ENCODE results near the gene KMT2D. TPM values are rescaled to one million over a fixed set of nuclear protein-coding genes. Genes with fewer than 3 reads are reported as not detected.
A peak's percentile ranks its signal among the peaks of the same experiment; 100 is the strongest.

Gene KMT2D
- total RNA-seq, 1 donor from 2014 or later: 86.9 TPM

DNA sequence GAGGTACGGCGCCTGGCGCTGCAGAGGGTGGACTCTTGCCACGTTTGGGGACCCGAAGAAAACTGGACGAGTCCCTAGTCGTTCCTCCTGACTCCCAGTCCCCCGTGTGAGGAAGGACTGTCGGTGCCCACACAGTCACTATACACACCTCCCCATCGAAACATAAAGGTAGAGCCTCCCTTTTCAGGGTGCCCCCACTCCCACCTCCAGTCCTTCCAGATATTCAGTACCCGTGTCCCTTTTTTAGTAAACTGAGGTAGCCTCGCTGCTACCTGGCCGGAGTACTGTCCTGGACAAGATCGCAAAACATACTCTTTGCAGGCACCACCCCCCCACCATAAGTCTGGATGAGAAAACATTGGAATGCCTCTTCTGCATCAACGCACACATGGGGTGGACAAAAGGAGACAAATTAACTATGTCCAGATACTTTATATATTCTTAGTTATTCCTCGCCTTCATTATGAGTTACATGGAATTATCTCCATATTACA, 610 bp upstream of the KMT2D start:
- H2AFZ ChIP-seq (ENCODE audit: low read depth, low read length): peak overlapping the region; percentile 89
- H3K4me1 ChIP-seq (ENCODE audit: insufficient read depth, low read length): peaks cover 32% of the 10 kb centered on the region
- H3K36me3 ChIP-seq (ENCODE audit: insufficient read depth, low read length): no peaks in the 10 kb centered on the region
- H3K27ac Mint-ChIP-seq (ENCODE audit: unreplicated experiment): peak overlapping the region; percentile 97
- H3K27ac ChIP-seq (ENCODE audit: low read depth, low read length): peak overlapping the region; percentile 98
- peak overlapping the region; percentile 96 for H3K4me3 Mint-ChIP-seq (ENCODE audit: unreplicated experiment)
- H3K9ac ChIP-seq (ENCODE audit: low read length): peak overlapping the region; percentile 97
- H3K4me1 Mint-ChIP-seq (ENCODE audit: low read depth, unreplicated experiment): peaks cover 20% of the 10 kb centered on the region
- no peak for DNase-seq (ENCODE audit: low read depth)
- H3K27me3 ChIP-seq (ENCODE audit: insufficient read depth, low read length): no peaks in the 10 kb centered on the region
- H3K4me3 ChIP-seq (ENCODE audit: insufficient read depth, low read depth, low read length): peak overlapping the region; percentile 92
- TF ChIP-seq, protein P1, sequence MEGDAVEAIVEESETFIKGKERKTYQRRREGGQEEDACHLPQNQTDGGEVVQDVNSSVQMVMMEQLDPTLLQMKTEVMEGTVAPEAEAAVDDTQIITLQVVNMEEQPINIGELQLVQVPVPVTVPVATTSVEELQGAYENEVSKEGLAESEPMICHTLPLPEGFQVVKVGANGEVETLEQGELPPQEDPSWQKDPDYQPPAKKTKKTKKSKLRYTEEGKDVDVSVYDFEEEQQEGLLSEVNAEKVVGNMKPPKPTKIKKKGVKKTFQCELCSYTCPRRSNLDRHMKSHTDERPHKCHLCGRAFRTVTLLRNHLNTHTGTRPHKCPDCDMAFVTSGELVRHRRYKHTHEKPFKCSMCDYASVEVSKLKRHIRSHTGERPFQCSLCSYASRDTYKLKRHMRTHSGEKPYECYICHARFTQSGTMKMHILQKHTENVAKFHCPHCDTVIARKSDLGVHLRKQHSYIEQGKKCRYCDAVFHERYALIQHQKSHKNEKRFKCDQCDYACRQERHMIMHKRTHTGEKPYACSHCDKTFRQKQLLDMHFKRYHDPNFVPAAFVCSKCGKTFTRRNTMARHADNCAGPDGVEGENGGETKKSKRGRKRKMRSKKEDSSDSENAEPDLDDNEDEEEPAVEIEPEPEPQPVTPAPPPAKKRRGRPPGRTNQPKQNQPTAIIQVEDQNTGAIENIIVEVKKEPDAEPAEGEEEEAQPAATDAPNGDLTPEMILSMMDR (IDR thresholded peaks at IDR 0.05; ENCODE audit: insufficient read depth, low read depth, low read length): no peak
- no peak for TF ChIP-seq EZH2 (IDR thresholded peaks at IDR 0.05; ENCODE audit: insufficient read depth, low read length)
- peak overlapping the region; percentile 99 for H3K4me2 ChIP-seq (ENCODE audit: low read length)
- H3K9me3 Mint-ChIP-seq (ENCODE audit: unreplicated experiment): no peaks in the 10 kb centered on the region
- H3K27me3 Mint-ChIP-seq (ENCODE audit: low read depth, unreplicated experiment): no peaks in the 10 kb centered on the region
- FAIRE-seq: no peak
- H3K79me2 ChIP-seq (ENCODE audit: insufficient read depth, low read length): peaks cover 52% of the 10 kb centered on the region
- peaks cover 5% of the 10 kb centered on the region for H3K36me3 Mint-ChIP-seq (ENCODE audit: low read depth, unreplicated experiment)
- peaks cover 35% of the 10 kb centered on the region for H4K20me1 ChIP-seq (ENCODE audit: insufficient read depth, low read length)
- H3K9me3 ChIP-seq (ENCODE audit: insufficient read depth, low read depth, low read length): no peaks in the 10 kb centered on the region

DNA sequence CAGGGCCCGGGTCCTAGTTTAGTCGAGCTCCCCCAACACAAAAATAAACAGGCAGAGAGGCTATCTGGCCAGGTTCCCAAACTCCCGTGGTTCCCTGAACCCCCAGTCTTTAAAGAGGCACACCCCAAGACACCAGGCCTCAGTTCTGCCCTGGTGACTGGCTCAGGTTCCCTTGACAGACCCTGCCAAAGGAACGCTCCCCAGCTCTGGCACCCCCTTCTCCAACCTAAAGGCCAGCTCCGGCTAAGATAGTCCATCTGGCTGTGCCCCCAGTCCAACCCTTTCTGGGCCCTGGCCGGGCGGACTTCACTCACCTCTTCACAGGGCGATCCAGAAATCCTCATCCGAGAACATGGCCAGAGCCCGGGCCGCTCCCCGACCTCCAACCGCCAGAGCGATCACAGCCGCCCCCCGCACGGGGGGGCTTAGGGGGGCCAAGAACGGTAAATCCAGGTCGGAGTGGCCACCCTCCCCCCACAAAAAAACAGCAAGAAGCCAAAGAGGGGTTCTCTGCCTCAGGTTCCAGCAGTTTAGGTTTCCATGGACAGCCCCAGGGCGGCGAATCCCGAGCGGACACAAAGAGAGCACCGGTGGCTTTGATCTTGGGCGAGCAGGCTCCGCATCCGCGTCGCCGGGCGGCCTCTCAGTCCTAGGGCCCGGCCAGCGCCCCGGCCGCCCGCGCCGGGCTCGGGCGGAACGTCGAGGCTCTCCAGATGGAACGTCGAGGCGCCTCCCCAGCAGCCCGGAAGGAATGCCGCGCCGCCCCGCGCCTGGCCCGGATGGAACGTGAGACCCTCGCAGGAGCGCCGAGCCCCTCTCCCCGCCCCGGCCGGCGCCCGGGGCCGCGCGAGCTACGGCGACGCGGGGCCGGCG, 1.1 kb downstream of the KMT2D start:
- peak overlapping the region; percentile 92 for H3K4me3 ChIP-seq (ENCODE audit: insufficient read depth, low read depth, low read length)
- Mint-ChIP-seq H3K4me3 (ENCODE audit: unreplicated experiment) (peak overlapping the region; percentile 98), H3K27me3 (ENCODE audit: low read depth, unreplicated experiment) (no peaks in the 10 kb centered on the region), H3K9me3 (ENCODE audit: unreplicated experiment) (no peaks in the 10 kb centered on the region), H3K36me3 (ENCODE audit: low read depth, unreplicated experiment) (peaks cover 14% of the 10 kb centered on the region), H3K4me1 (ENCODE audit: low read depth, unreplicated experiment) (peaks cover 35% of the 10 kb centered on the region), H3K27ac (ENCODE audit: unreplicated experiment) (peak overlapping the region; percentile 94)
- H3K9me3 ChIP-seq (ENCODE audit: insufficient read depth, low read depth, low read length): no peaks in the 10 kb centered on the region
- no peak for FAIRE-seq
- H3K9ac ChIP-seq (ENCODE audit: low read length): peak overlapping the region; percentile 97
- peak; percentile 7 for DNase-seq (ENCODE audit: low read depth)
- no peak overlapping the region for H2AFZ ChIP-seq (ENCODE audit: low read depth, low read length)
- H3K4me2 ChIP-seq (ENCODE audit: low read length): peak overlapping the region; percentile 99
- no peaks in the 10 kb centered on the region for H3K27me3 ChIP-seq (ENCODE audit: insufficient read depth, low read length)
- peaks cover 68% of the 10 kb centered on the region for H3K79me2 ChIP-seq (ENCODE audit: insufficient read depth, low read length)
- peak overlapping the region; percentile 98 for H3K27ac ChIP-seq (ENCODE audit: low read depth, low read length)
- peaks cover 41% of the 10 kb centered on the region for H3K4me1 ChIP-seq (ENCODE audit: insufficient read depth, low read length)
- peaks cover 52% of the 10 kb centered on the region for H4K20me1 ChIP-seq (ENCODE audit: insufficient read depth, low read length)
- peaks cover 7% of the 10 kb centered on the region for H3K36me3 ChIP-seq (ENCODE audit: insufficient read depth, low read length)
- TF ChIP-seq EZH2 (IDR thresholded peaks at IDR 0.05; ENCODE audit: insufficient read depth, low read length): no peak
- TF ChIP-seq, protein P1 (IDR thresholded peaks at IDR 0.05; ENCODE audit: insufficient read depth, low read depth, low read length): no peak

DNA sequence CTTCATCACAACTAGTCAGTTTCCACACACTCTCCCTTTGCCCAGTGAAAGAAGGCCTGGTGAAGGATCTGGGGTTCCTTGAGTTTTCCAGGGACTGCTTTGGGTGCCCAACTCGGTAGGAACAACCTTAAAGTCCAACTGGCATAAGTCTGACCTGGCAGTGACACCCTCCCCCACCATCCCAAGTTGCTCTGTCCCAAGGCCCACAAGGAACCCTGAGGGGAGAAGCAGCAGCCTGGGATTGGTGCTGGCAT, 1.6 kb downstream of the KMT2D start:
- peaks cover 74% of the 10 kb centered on the region for H3K79me2 ChIP-seq (ENCODE audit: insufficient read depth, low read length)
- peak overlapping the region; percentile 99 for H3K4me2 ChIP-seq (ENCODE audit: low read length)
- no peaks in the 10 kb centered on the region for H3K9me3 Mint-ChIP-seq (ENCODE audit: unreplicated experiment)
- peaks cover 33% of the 10 kb centered on the region for H3K4me1 Mint-ChIP-seq (ENCODE audit: low read depth, unreplicated experiment)
- H3K36me3 Mint-ChIP-seq (ENCODE audit: low read depth, unreplicated experiment): peaks cover 14% of the 10 kb centered on the region
- peaks cover 12% of the 10 kb centered on the region for H3K36me3 ChIP-seq (ENCODE audit: insufficient read depth, low read length)
- DNase-seq (ENCODE audit: low read depth): no peak
- H3K4me3 ChIP-seq (ENCODE audit: insufficient read depth, low read depth, low read length): peak overlapping the region; percentile 92
- no peaks in the 10 kb centered on the region for H3K9me3 ChIP-seq (ENCODE audit: insufficient read depth, low read depth, low read length)
- FAIRE-seq: no peak
- H4K20me1 ChIP-seq (ENCODE audit: insufficient read depth, low read length): peaks cover 58% of the 10 kb centered on the region
- H3K4me1 ChIP-seq (ENCODE audit: insufficient read depth, low read length): peaks cover 41% of the 10 kb centered on the region
- TF ChIP-seq, protein P1 (IDR thresholded peaks at IDR 0.05; ENCODE audit: insufficient read depth, low read depth, low read length): no peak
- no peak for TF ChIP-seq EZH2 (IDR thresholded peaks at IDR 0.05; ENCODE audit: insufficient read depth, low read length)
- H2AFZ ChIP-seq (ENCODE audit: low read depth, low read length): no peak overlapping the region
- H3K27ac Mint-ChIP-seq (ENCODE audit: unreplicated experiment): peak overlapping the region; percentile 94
- H3K27me3 Mint-ChIP-seq (ENCODE audit: low read depth, unreplicated experiment): no peaks in the 10 kb centered on the region
- H3K27me3 ChIP-seq (ENCODE audit: insufficient read depth, low read length): no peaks in the 10 kb centered on the region
- H3K4me3 Mint-ChIP-seq (ENCODE audit: unreplicated experiment): peak overlapping the region; percentile 98
- peak overlapping the region; percentile 98 for H3K27ac ChIP-seq (ENCODE audit: low read depth, low read length)
- H3K9ac ChIP-seq (ENCODE audit: low read length): peak overlapping the region; percentile 97

Data from astrocyte (in vitro differentiated cells and primary cell).